ENCODE data around the gene EVI5. TPM values are rescaled to one million over a fixed set of nuclear protein-coding genes. Genes with fewer than 3 reads are reported as not detected.
"Not testable (repeated sequence)": the region's sequence is repeated elsewhere in the genome, so short reads cannot be mapped to it uniquely, and the experiment has no call there.

EVI5 gene
- total RNA-seq, 1 donor from 2014 or later = 29.7 TPM

GRCh38 chr1:92536211-92536979 lies 248.5 kb downstream of the EVI5 start:
- TF ChIP-seq CTCF (IDR thresholded peaks at IDR 0.05) = no peak
- TF ChIP-seq POLR2A (IDR thresholded peaks at IDR 0.05) = no peak
- no peak for TF ChIP-seq POLR2AphosphoS5 (IDR thresholded peaks at IDR 0.05; ENCODE audit: insufficient read depth in 1 of 2, low read depth in 1 of 2)
- H3K27ac ChIP-seq = no peak overlapping the region
- no peak for DNase-seq (ENCODE audit: extremely low spot score in 2 of 2)
- H3K36me3 ChIP-seq = no peaks in the 10 kb centered on the region
- H3K27me3 ChIP-seq = no peaks in the 10 kb centered on the region
- H3K4me3 ChIP-seq = no peak overlapping the region
- H3K9me3 ChIP-seq = no peaks in the 10 kb centered on the region
- H3K4me1 ChIP-seq = no peaks in the 10 kb centered on the region
- intact Hi-C loops (cut with DNase I) = no loop called here

DNA sequence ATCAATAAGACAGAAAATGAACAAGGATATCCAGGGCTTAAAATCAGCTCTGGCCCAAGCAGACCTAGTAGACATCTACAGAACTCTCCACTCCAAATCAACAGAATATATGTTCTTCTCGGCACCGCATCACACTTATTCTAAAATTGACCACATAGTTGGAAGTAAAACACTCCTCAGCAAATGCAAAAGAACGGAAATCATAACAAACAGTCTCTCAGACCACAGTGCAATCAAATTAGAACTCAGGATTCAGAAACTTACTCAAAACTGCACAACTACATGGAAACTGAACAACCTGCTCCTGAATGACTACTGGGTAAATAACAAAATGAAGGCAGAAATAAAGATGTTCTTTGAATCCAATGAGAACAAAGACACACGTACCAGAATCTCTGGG lies 252.5 kb downstream of the EVI5 start:
- DNase-seq (ENCODE audit: extremely low spot score in 2 of 2); intact Hi-C loops (cut with DNase I); H3K4me1 ChIP-seq; H3K9me3 ChIP-seq; H3K36me3 ChIP-seq; H3K27me3 ChIP-seq; H3K27ac ChIP-seq; H3K4me3 ChIP-seq: not testable (repeated sequence)

GRCh38 chr1:92531939-92532338 lies 253.0 kb downstream of the EVI5 start:
- H3K36me3 ChIP-seq; H3K27me3 ChIP-seq; intact Hi-C loops (cut with DNase I); H3K9me3 ChIP-seq; DNase-seq (ENCODE audit: extremely low spot score in 2 of 2); H3K27ac ChIP-seq; H3K4me1 ChIP-seq; H3K4me3 ChIP-seq: not testable (repeated sequence)

GRCh38 chr1:92527670-92528069 lies 257.2 kb downstream of the EVI5 start:
- TF ChIP-seq CTCF (IDR thresholded peaks at IDR 0.05) = no peak
- no peak for TF ChIP-seq POLR2AphosphoS5 (IDR thresholded peaks at IDR 0.05; ENCODE audit: insufficient read depth in 1 of 2, low read depth in 1 of 2)
- intact Hi-C loops (cut with DNase I) = no loop called here
- Histone ChIP-seq H3K36me3 (no peaks in the 10 kb centered on the region), H3K27ac (no peak overlapping the region), H3K4me1 (no peaks in the 10 kb centered on the region), H3K4me3 (no peak overlapping the region), H3K27me3 (no peaks in the 10 kb centered on the region), H3K9me3 (no peaks in the 10 kb centered on the region)
- no peak for DNase-seq (ENCODE audit: extremely low spot score in 2 of 2)

GRCh38 chr1:92524944-92525590 lies 259.8 kb downstream of the EVI5 start:
- H3K9me3 ChIP-seq; H3K27ac ChIP-seq; H3K27me3 ChIP-seq; intact Hi-C loops (cut with DNase I); H3K4me1 ChIP-seq; DNase-seq (ENCODE audit: extremely low spot score in 2 of 2); H3K4me3 ChIP-seq; H3K36me3 ChIP-seq: not testable (repeated sequence)

DNA sequence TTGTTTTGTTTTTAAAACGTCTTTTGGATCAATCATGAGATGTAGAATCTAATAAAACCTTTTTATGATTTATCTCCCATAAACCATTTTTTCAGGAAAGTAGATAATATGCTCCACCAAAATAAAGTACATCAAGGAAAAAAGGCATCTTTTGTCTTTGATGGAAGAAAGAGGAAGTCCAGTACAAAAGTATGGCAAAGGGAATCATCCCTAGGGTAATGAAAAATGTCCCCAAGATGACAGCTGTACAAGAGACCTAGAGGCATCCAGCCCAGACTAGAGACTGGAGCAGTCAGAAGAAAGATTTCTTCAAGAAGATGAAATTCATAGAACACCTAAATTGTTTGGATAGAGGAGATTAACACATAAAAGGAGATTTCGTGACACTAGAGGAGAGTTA lies 265.9 kb downstream of the EVI5 start:
- Histone ChIP-seq H3K36me3 (no peaks in the 10 kb centered on the region), H3K4me1 (no peaks in the 10 kb centered on the region), H3K9me3 (no peaks in the 10 kb centered on the region), H3K27me3 (no peaks in the 10 kb centered on the region), H3K27ac (no peak overlapping the region), H3K4me3 (no peak overlapping the region)
- TF ChIP-seq CTCF (IDR thresholded peaks at IDR 0.05) = no peak
- no peak for TF ChIP-seq POLR2A (IDR thresholded peaks at IDR 0.05)
- TF ChIP-seq POLR2AphosphoS5 (IDR thresholded peaks at IDR 0.05; ENCODE audit: insufficient read depth in 1 of 2, low read depth in 1 of 2) = no peak
- intact Hi-C loops (cut with DNase I) = no loop called here
- no peak for DNase-seq (ENCODE audit: extremely low spot score in 2 of 2)
